Measurements from ENCODE around the gene EFCC1. TPM values are rescaled to one million over a fixed set of nuclear protein-coding genes. Genes with fewer than 3 reads are reported as not detected.

EFCC1 gene
- total and polyA plus RNA-seq, 2 of the 8 experiments (the other 6 are each of a cell fraction or from before 2014, with no cell fraction given), result 0.14 to 0.37 TPM

GRCh38 chr3:129028866-129029265 is 27.8 kb downstream of the EFCC1 start:
- H2BK12ac ChIP-seq (ENCODE audit: low read depth, low read length), result no peak overlapping the region
- no peak overlapping the region for H2BK20ac ChIP-seq (ENCODE audit: low read length)
- POLR2A ChIA-PET (ENCODE audit: partially characterized antibody), result no interaction called here
- peaks cover 0 to 4% (median 0%) of the 10 kb centered on the region in 4 experiments; a peak in 3 of 7 replicates for H3K4me1 ChIP-seq (replicated peaks in 1 of 4; ENCODE audit: control insufficient read depth in 3 of 4, insufficient read depth in 4 of 4, low read length in 3 of 4)
- H3K9me3 ChIP-seq (ENCODE audit: insufficient read depth in 2 of 2, low read depth in 1 of 2, low read length in 1 of 2), result no peaks in the 10 kb centered on the region
- DNase-seq (ENCODE audit: low read depth in 1 of 2, low spot score in 2 of 2), result no peak
- CTCF ChIA-PET (ENCODE audit: partially characterized antibody), result interaction anchor here (0.9 to 2.4 kb wide), 5 partner anchors 9 to 59 kb away, joined by 3 to 10 read pairs (median 3); partner anchors contain the start of gene EFCC1
- H4K5ac ChIP-seq (ENCODE audit: insufficient read length, low read depth, low read length), result no peak overlapping the region
- H2BK5ac ChIP-seq (ENCODE audit: low read depth, low read length), result no peak overlapping the region
- no peak overlapping the region for H2AFZ ChIP-seq (ENCODE audit: low read length)
- no peaks in the 10 kb centered on the region for H3K79me2 ChIP-seq (ENCODE audit: control insufficient read depth in 1 of 2, insufficient read depth in 2 of 2, low read length in 2 of 2)
- no peak overlapping the region for H2BK120ac ChIP-seq (replicated peaks; ENCODE audit: low read depth, low read length)
- H3K27ac ChIP-seq (ENCODE audit: low read depth, low read length), result no peak overlapping the region
- H3K4me2 ChIP-seq (ENCODE audit: insufficient read depth in 1 of 2, low read depth in 2 of 2, low read length in 2 of 2), result no peak overlapping the region
- no peaks in the 10 kb centered on the region; the same call in 1 of the 2 replicates for H3K23me2 ChIP-seq (ENCODE audit: low read depth, low read length)
- no peak for FAIRE-seq
- no peaks in the 10 kb centered on the region for H3K79me1 ChIP-seq (ENCODE audit: low read depth, low read length)
- no peak overlapping the region for H3K14ac ChIP-seq (ENCODE audit: insufficient read length)
- H3K27me3 ChIP-seq (replicated peaks in 1 of 4; ENCODE audit: control insufficient read depth in 3 of 4, extremely low read depth in 1 of 4, insufficient read depth in 3 of 4, low read length in 3 of 4), result peaks cover 5 to 23% (median 19%) of the 10 kb centered on the region in 4 experiments
- 90% methylated on average over 13 of the region's 13 CpGs; no CpG with 5 or more reads in 1 of the 2 experiments for WGBS, 2 experiments (ENCODE audit: extremely low coverage in 1 of 2, insufficient coverage in 1 of 2, insufficient read length in 1 of 2, insufficient replicate concordance in 2 of 2, low coverage in 1 of 2, low lambda C conversion rate in 2 of 2, missing lambda C conversion rate in 1 of 2)
- H3K23ac ChIP-seq (ENCODE audit: insufficient read length), result no peak overlapping the region
- H4K8ac ChIP-seq (ENCODE audit: extremely low read depth, insufficient read depth, low read length), result no peak overlapping the region
- H3K4ac ChIP-seq (replicated peaks; ENCODE audit: insufficient read length, low read depth, low read length), result no peak overlapping the region
- H3K36me3 ChIP-seq (ENCODE audit: control insufficient read depth in 2 of 4, insufficient read depth in 4 of 4, low read length in 3 of 4), result no peaks in the 10 kb centered on the region
- H3K4me3 ChIP-seq (ENCODE audit: extremely low read depth in 1 of 4, insufficient read depth in 2 of 4, low read depth in 3 of 4, low read length in 4 of 4), result no peak overlapping the region
- H2AK5ac ChIP-seq (ENCODE audit: low read depth, low read length), result no peak overlapping the region
- no peak overlapping the region for H2BK15ac ChIP-seq (ENCODE audit: low read length)
- H3K18ac ChIP-seq (ENCODE audit: extremely low read depth, low read length), result no peak overlapping the region
- no peak overlapping the region for H3K9ac ChIP-seq (replicated peaks in 1 of 4; ENCODE audit: extremely low read depth in 1 of 4, low read depth in 3 of 4, low read length in 3 of 4)
- no peak overlapping the region for H4K91ac ChIP-seq (replicated peaks; ENCODE audit: insufficient read length, low read length)
- no peaks in the 10 kb centered on the region for H4K20me1 ChIP-seq (replicated peaks in 1 of 2; ENCODE audit: control insufficient read depth in 1 of 2, insufficient read depth in 2 of 2, low read length in 2 of 2)
- H3K56ac ChIP-seq (replicated peaks; ENCODE audit: insufficient read length, low read depth, low read length), result no peak overlapping the region
- no peak for TF ChIP-seq FOSL1 (IDR thresholded peaks at IDR 0.05; ENCODE audit: insufficient read depth, low read depth, low read length)
- TF ChIP-seq E2F6 (IDR thresholded peaks at IDR 0.05), result no peak
- TF ChIP-seq KDM5A (IDR thresholded peaks at IDR 0.05; ENCODE audit: low read length), result no peak
- TF ChIP-seq CHD1 (IDR thresholded peaks at IDR 0.05; ENCODE audit: low read depth, low read length), result no peak
- no peak for TF ChIP-seq SIRT6 (IDR thresholded peaks at IDR 0.05; ENCODE audit: low read length)
- TF ChIP-seq MAFK (IDR thresholded peaks at IDR 0.05; ENCODE audit: low read depth, low read length), result no peak
- TF ChIP-seq SAP30 (IDR thresholded peaks at IDR 0.05; ENCODE audit: insufficient read depth, insufficient replicate concordance, low read length), result no peak
- TF ChIP-seq PHF8 (conservative IDR thresholded peaks at IDR 0.05; ENCODE audit: low read depth, low read length), result no peak
- no peak for TF ChIP-seq RAD21 (IDR thresholded peaks at IDR 0.05 in 1 of 2, conservative IDR thresholded peaks at IDR 0.05 in 1 of 2; ENCODE audit: low read depth in 2 of 2, low read length in 2 of 2)
- no peak for TF ChIP-seq TBP (IDR thresholded peaks at IDR 0.05; ENCODE audit: low read depth, low read length)
- TF ChIP-seq SIX5 (IDR thresholded peaks at IDR 0.05; ENCODE audit: low read depth, low read length), result no peak
- TF ChIP-seq ZNF274 (IDR thresholded peaks at IDR 0.05; ENCODE audit: borderline replicate concordance, extremely low read depth, low read length), result no peak
- TF ChIP-seq EGR1 (IDR thresholded peaks at IDR 0.05; ENCODE audit: borderline replicate concordance, low read depth, low read length), result no peak
- TF ChIP-seq HDAC6 (IDR thresholded peaks at IDR 0.05; ENCODE audit: low read depth, low read length), result no peak
